Non-pigmented ciliary epithelial cell (primary cell): ENCODE results near the gene ANKRD44.
"Not testable (repeated sequence)": the region's sequence is repeated elsewhere in the genome, so short reads cannot be mapped to it uniquely, and the experiment has no call there.

ENCODE experiments used
- DNase-seq: peaks from one replicate; pipeline ENCODE4 v3.0.0-alpha.2; 2010; ENCODE audit warnings: low read depth

The ANKRD44 gene

GRCh38 chr2:197076652-197077051 is 233.9 kb downstream of the ANKRD44 start:
- no peak for DNase-seq

- DNase-seq, result no peak
Observed at GRCh38 chr2:197075754-197076337, 234.7 kb downstream of the ANKRD44 start.

- DNase-seq, result no peak
Observed at GRCh38 chr2:197075281-197075680, 235.3 kb downstream of the ANKRD44 start.

- no peak for DNase-seq
Observed at GRCh38 chr2:197073701-197074433, 236.7 kb downstream of the ANKRD44 start.

- no peak for DNase-seq
Observed at GRCh38 chr2:197073270-197073669, 237.3 kb downstream of the ANKRD44 start.

GRCh38 chr2:197072533-197072932 is 238.0 kb downstream of the ANKRD44 start:
- no peak for DNase-seq

GRCh38 chr2:197071790-197072436 is 238.7 kb downstream of the ANKRD44 start:
- no peak for DNase-seq

GRCh38 chr2:197071213-197071612 is 239.4 kb downstream of the ANKRD44 start:
- DNase-seq, result no peak

GRCh38 chr2:197069958-197070357 is 240.6 kb downstream of the ANKRD44 start:
- DNase-seq, result no peak

- DNase-seq, result not testable (repeated sequence)
Observed at GRCh38 chr2:197062574-197062973, 248.0 kb downstream of the ANKRD44 start.

- DNase-seq, result no peak
Observed at GRCh38 chr2:197059477-197059876, 251.1 kb downstream of the ANKRD44 start.

- DNase-seq, result no peak
Observed at GRCh38 chr2:197058777-197059300, 251.7 kb downstream of the ANKRD44 start.

GRCh38 chr2:197057959-197058358 is 252.6 kb downstream of the ANKRD44 start:
- DNase-seq, result no peak

GRCh38 chr2:197055045-197055444 is 255.5 kb downstream of the ANKRD44 start:
- no peak for DNase-seq

GRCh38 chr2:197054437-197054836 is 256.1 kb downstream of the ANKRD44 start:
- no peak for DNase-seq

GRCh38 chr2:197052356-197052755 is 258.2 kb downstream of the ANKRD44 start:
- DNase-seq, result no peak

- DNase-seq, result no peak
Observed at GRCh38 chr2:197045115-197045514, 265.5 kb downstream of the ANKRD44 start.

- DNase-seq, result no peak
Observed at GRCh38 chr2:197042739-197043196, 267.8 kb downstream of the ANKRD44 start.

- DNase-seq, result no peak
Observed at GRCh38 chr2:197037863-197038398, 272.6 kb downstream of the ANKRD44 start.

- no peak for DNase-seq
Observed at GRCh38 chr2:197035002-197035401, 275.6 kb downstream of the ANKRD44 start.

GRCh38 chr2:197034292-197034691 is 276.3 kb downstream of the ANKRD44 start:
- DNase-seq, result no peak

GRCh38 chr2:197033222-197033621 is 277.4 kb downstream of the ANKRD44 start:
- DNase-seq, result no peak

- DNase-seq, result no peak
Observed at GRCh38 chr2:197031803-197032202, 278.8 kb downstream of the ANKRD44 start.
